Activated effector memory CD4-positive, alpha-beta T cell treated with anti-CD3 and anti-CD28 coated beads, Interleukin-2, amount 50 U/mL, for 16 hours (primary cell): ENCODE results near the gene SIRT5.

ENCODE experiments used
- DNase-seq: peaks from one replicate; pipeline ENCODE4 v3.0.0-alpha.2; 2020

SIRT5 gene

DNA sequence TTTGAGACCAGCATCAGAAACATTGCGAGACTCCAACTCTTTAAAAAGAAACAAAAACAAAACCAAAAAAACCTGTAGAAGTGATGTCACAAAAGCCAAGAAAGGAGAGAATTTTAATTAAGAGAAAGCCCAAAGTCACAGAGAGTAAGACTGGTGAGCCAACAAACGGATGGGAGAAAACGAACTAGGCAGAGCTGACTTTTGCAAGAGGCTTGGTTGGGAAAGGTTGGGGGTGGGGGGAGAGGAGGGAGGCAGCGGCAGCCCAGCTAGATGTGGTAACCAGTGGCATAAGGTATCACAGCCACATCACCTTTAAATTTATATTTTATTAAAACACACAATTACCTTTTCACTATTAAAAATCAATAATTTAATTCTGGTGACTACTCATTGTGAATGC is 64.2 kb downstream of the SIRT5 start:
- no peak for DNase-seq

DNA sequence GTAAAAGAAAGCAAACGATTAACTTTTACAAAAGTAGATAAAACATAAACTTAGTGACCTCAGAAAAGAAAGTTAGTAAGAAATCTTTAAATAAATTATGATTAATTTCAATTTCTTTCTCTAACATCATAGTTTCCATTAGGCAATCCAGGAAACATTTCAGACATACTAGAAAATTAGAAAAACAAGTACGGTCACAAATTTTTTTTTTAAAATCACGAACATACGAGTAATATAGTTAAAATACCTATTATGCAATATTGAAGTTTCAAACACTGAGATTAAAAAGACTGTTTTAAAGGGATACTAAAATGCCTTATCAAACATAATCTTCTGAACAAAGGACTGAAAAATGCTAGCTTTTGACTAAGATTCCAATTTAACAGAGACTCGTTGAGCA is 66.9 kb downstream of the SIRT5 start:
- DNase-seq, result no peak

GRCh38 chr6:13643125-13643524 is 68.7 kb downstream of the SIRT5 start:
- DNase-seq, result no peak

GRCh38 chr6:13648850-13649249 is 74.4 kb downstream of the SIRT5 start:
- DNase-seq, result no peak

GRCh38 chr6:13649393-13649792 is 75.0 kb downstream of the SIRT5 start:
- no peak for DNase-seq

DNA sequence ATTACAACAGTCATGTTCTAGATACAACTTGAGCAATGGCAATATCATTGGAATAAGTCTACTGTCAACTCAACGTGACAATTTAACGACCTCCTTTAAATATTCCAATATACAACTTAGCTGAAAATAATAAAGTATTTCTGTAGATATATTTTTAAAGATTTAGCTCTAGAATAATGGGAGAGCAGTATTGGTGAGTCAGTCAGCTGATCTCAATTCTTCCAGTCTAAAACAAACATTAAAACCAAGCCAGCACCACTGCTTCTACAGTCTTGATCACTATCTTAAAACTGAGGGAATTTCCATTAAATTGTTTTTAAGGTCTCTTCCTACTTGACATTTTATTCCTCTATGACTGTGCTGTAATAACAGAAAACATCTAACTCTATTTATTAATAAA is 78.9 kb downstream of the SIRT5 start:
- DNase-seq, result no peak

DNA sequence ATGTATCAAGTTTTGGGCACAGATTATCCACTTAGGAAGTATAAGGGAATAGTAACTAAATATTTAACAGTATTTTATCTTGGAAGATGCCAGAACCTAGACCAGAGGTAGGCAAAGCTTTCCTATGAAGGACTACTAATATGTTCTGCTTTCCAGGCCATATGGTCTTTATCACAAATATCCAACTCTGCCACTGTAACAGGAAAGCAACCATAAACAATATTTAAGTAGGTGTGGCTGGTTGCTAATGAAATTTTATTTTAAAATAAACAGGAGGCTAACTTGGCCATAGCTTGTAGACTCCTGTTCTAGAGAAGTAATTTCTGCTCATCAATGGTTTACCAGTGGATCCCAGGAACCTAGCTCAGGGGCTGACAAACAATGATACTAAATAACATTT is 80.1 kb downstream of the SIRT5 start:
- DNase-seq, result no peak

- no peak for DNase-seq
These were observed 81.3 kb downstream of the SIRT5 start for GRCh38 chr6:13655700-13656099.

- DNase-seq, result no peak
These were observed 85.9 kb downstream of the SIRT5 start for GRCh38 chr6:13660273-13660672.

DNA sequence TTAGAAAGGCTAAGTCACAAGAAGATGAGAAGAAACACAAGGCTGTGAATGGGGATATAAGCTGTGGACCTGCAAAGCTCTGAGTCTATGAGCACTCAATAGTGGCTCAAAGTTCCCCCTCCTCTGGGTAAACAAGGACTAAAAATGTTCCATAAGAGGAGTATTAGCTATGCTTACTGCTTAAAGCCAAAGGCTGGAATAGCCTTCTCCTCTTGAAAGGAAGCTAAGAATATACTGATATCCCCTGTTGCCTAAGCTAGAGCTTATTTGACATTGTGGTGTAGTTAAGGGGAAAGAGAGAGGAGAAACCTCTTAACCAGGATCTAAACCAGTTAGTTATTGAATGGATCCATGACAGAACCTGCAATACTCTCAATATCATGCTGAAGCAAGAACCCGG is 86.5 kb downstream of the SIRT5 start:
- no peak for DNase-seq

DNA sequence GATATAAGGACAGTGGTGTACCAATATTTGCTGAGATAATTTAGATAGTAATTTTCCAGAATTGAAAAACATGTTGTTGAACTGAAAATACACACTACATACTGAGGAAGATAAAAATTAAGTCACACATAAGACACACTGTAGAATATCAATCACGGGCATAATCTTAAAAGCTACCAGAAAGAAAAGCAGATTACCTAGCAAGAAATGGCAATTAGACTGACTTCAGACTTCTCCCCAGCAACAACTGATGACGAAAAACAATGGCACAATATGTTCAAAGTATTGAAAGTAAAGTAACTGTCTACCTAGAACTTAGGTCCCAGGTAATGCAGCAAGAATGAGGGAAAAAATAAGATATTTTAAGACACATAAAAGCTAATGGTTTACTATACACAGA is 87.2 kb downstream of the SIRT5 start:
- no peak for DNase-seq

DNA sequence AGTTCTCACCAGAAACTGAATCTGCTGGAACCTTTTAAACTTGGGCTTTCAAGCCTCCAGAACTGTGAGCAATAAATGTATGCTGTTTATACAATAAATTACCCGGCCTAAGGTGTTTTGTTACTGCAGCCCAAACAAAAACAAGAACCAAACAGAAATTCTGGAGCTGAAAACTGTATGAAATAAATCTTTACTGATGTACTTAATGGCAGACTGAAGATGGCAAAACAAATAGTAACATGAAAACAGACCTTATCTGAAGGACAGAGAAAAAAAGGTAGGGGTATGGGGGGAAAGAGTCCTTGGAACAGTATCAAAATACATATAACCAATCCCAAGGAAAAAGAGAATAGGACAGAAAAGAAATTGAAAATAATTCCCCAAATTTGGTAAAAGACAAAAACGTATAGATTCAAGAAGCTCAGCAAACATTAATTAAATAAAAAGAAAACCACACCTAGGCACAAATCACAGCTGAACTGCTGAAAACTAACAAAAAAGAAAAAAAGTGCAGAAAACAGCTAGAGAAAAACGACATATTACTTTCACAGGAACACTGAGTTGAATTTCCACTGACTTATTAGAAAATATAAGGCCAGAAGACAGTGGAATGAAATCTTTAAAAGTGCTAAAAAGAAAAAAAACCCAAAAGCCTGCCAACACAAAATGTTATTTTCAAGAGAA is 88.4 kb downstream of the SIRT5 start:
- no peak for DNase-seq

- no peak for DNase-seq
These were observed 89.6 kb downstream of the SIRT5 start for GRCh38 chr6:13663986-13664385.
